Measurements from ENCODE around the gene C2orf81.
"Not testable (repeated sequence)": the region's sequence is repeated elsewhere in the genome, so short reads cannot be mapped to it uniquely, and the experiment has no call there.

The C2orf81 gene

DNA sequence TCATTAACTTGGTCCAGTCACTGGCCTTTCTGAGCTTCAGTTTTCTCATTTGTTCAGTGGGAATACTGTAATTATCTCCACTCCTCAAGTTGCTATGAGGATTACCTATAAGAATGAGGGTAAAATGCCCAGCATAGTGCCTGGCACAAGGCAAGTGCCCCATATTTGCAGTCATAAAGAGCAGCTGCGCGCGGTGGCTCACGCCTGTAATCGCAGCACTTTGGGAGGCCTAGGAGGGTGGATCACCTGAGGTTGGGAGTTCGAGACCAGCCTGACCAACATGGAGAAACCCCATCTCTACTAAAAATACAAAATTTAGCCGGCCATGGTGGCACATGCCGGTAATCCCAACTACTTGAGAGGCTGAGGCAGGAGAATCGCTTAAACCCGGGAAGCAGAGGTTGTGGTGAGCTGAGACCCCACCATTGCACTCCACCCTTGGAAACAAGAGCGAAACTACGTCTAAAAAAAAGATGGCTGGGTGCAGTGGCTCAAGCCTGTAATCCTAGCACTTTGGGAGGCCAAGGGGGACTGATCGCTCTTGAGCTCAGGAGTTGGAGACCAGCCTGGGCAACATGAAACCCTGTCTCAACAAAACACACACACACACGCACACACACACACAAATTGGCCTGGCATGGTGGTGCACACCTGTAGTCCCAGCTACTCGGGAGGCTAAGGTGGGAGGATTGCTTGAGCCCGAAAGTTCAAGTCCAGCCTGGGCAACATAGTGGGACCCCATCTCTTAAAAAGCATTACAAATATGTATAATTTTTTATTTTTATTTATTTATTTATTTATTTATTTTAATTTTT, 21.3 kb upstream of the C2orf81 start:
- not testable (repeated sequence) for DNase-seq (ENCODE audit: low read depth in 2 of 2)

- DNase-seq (ENCODE audit: low read depth in 2 of 2) = no peak
Observed at GRCh38 chr2:74441690-74442482, 20.5 kb upstream of the C2orf81 start, which contains the start of gene RTKN. Gene RTKN (minus strand): TSS chr2:74441937. CDS start chr2:74441816, 121 bp downstream.

DNA sequence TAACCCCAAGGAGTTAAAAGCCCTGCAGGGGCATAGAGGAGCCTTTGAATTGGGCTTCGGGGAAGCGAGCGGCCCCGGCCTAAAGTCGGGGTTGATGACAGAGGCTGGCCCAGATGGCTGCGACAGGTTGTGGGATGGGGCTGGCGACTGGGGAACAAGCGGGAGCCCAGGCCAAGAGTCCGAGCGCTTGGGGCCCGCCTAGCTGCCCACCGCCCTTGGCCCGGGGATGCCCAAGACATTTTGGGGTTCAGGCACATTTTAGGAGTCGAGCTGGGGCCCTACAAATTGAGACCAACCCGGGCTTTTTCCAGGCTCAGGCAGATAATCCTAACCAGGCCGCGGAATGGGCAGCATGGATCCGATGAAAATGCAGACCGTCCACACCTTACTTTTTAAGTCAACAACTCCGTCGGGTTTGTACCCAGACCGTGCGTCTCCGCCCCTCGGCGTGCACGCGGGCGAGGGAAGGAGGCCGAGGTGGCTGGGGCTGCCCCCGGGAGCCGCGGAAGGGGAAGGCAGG, 19.8 kb upstream of the C2orf81 start:
- DNase-seq (ENCODE audit: low read depth in 2 of 2) = no peak

DNA sequence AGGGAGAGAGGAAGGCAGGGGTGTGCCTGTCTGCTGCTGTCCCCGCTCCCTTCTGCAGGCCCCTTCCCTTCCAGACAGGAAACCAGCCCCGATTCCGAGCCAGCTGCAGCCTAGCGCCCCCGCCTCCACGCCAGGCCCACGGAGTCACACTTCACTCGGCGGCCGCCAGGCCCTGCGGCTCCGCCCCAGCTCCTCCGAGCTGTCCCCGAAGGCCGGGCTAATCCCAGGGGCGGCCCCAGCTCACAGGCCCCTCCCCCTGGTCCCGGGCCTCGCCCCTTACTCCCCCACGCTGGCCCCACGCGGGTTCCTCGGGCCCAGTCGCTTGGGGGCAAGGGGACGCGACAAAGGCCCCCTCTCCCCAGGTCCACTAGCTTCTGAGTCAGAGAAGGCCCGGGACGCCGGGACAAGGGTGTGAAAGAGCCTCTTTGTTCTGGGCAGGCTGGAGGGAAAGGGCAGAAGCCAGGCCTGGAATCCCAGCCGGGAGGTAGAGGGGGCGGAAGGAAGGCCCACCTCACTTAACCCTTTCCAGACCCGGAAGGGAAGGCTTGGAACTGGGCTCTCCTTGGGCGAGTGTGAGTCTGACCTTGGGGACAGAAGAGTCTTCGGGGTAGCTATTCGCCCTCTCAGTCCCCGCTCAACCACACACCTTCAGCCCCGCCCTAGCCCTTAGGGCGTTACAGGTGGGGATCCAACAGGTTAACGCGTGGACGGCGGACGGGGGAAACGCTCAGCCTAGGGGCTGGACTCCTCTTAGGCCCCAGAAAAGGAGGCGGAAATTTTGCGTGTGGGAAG, 19.2 kb upstream of the C2orf81 start:
- peak; percentile 19 to 43 for DNase-seq (ENCODE audit: low read depth in 2 of 2)

DNA sequence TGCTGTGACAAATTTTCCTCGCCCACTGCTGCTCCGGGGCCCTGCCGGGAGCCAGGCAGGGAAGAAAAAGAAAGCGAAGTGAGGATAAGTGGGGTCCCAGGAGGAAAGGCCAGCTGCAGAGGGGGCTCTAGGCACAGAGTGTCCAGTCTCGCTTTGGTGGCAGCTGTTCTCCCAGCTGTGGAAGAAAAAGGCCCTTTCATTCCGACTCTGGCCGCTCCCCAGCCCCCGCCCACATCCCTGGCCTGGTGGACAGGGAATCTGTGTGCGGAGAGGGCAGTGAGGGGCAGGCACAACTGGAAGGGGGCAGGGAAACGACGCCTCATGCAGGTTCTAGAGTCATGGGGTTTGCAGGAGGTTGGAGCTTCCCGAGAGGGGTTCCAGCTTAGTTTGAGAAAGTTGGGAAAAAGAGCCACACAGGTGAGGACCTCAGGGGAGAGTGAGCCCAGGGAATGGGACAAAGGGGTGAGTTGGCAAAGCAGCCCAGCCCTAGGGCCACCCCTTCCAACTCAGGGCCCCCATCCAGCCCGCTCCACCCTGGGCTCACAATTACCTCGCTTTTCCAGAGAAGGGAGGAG, 18.5 kb upstream of the C2orf81 start:
- no peak for DNase-seq (ENCODE audit: low read depth in 2 of 2)

- no peak for DNase-seq (ENCODE audit: low read depth in 2 of 2)
Observed at GRCh38 chr2:74439373-74439772, 18.0 kb upstream of the C2orf81 start.

- no peak for DNase-seq (ENCODE audit: low read depth in 2 of 2)
Observed at GRCh38 chr2:74438248-74438647, 16.8 kb upstream of the C2orf81 start.

DNA sequence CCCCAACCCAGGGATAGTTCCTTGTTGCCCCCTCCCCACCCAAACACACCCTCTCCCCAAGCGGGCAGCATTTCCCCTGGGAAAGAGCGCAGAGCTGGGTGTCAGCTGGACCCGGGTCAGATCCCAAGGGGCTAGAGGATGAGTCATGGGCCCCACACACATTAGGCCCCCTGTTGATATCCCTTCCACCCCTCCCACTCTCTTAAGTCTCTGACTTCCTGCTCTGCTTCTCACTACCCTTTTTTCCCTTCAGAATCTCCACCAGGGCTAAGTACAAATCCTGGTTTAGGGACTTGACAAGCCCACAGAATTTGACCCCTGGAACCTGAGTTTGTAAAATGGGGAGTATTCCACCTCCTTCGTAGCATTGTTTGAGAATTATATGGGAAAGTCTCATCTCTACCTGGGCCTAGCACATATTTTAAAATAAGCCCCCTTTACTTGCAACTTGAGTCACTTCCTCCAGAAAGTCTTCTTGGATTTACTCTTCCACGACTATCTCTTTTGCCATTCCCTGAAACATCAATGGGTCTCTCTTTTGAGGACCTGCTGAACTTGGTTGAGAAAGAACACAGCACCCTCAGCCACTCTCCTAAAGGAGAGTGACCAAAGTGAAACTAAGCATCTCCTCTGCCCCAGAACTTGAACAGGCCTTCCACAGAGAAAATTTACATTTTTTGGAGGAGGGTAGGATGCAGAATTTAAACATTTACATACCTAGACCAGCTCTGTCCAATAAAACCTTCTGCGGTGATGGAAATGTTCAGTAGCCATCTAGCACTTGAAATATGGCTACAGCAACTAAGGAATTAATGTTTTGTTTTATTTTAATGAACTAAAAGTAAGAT, 15.7 kb upstream of the C2orf81 start:
- no peak for DNase-seq (ENCODE audit: low read depth in 2 of 2)

- DNase-seq (ENCODE audit: low read depth in 2 of 2) = no peak
Observed at GRCh38 chr2:74436111-74436805, 14.8 kb upstream of the C2orf81 start.

GRCh38 chr2:74430502-74430901, 9.1 kb upstream of the C2orf81 start:
- DNase-seq (ENCODE audit: low read depth in 2 of 2) = no peak

- DNase-seq (ENCODE audit: low read depth in 2 of 2) = no peak
Observed at GRCh38 chr2:74429487-74430451, 8.3 kb upstream of the C2orf81 start.

- no peak for DNase-seq (ENCODE audit: low read depth in 2 of 2)
Observed at GRCh38 chr2:74428675-74429074, 7.3 kb upstream of the C2orf81 start.

GRCh38 chr2:74427551-74427950, 6.1 kb upstream of the C2orf81 start:
- DNase-seq (ENCODE audit: low read depth in 2 of 2) = no peak

- no peak for DNase-seq (ENCODE audit: low read depth in 2 of 2)
Observed at GRCh38 chr2:74426181-74426758, 4.9 kb upstream of the C2orf81 start.

- no peak for DNase-seq (ENCODE audit: low read depth in 2 of 2)
Observed at GRCh38 chr2:74425523-74425922, 4.1 kb upstream of the C2orf81 start.

DNA sequence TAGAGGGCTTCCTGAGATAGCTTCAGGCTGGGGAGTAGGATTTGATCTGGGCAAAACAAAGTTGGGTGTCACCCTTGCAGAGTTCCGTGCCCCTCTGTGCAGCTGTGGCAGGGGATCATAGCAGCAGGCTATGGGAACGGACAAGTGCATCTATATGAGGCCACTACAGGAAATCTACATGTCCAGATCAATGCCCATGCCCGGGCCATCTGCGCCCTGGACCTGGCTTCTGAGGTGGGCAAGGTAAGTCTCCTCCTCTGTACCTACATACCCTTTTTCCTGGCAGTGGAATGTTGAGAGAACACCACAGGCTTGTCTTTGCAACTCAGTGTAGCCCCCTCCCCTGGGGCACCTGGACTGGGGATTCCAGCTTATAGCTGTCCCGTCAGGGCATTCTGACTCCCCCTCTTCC, 3.6 kb upstream of the C2orf81 start:
- DNase-seq (ENCODE audit: low read depth in 2 of 2) = no peak

DNA sequence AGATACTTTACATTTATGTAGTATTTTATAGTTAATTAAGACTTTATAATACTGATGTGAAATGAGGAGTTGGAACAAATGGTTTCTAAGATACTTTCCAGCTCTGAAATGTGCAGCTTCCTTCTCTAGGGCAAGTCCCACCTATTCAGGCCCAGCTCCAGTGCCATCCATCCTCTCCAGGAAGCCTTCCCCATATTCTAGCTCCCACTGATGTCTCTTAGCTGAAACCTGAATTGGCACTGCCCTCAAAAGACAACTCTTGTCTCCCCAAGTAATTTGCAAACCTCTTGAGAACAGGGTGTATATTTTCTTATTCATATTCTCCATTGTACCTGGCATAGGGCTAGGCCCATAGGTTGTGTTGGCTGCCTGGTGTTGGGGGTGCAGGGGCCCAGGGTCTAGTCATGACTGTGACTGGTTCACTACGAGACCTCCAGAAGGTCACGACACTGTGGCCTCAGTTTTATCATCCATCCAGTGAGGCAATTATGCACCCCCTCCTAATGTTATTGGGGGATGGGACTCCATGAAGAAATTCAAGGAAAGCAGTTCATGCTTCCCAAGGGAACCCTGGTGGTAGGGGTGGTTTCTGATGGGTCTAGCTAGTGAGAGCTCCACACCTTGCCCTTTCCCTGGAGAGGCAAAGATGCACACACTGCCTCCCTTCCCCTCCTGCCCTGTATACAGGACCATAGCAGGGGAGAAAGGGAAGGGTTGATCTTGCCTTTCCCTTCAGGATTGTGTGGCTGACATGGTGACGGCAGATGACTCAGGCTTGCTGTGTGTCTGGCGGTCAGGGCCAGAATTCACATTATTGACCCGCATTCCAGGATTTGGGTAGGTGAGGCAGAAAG, 2.9 kb upstream of the C2orf81 start:
- DNase-seq (ENCODE audit: low read depth in 2 of 2) = no peak
